HepG2 (cell line): ENCODE data around the gene NCOA5. TPM values are rescaled to one million over a fixed set of nuclear protein-coding genes. Genes with fewer than 3 reads are reported as not detected.

ENCODE experiments used
- ATF7 ChIP-seq, 2 experiments: fragments of 450-650 bp in 1 of 2; sonication (generic) in 1 of 2; formaldehyde crosslinking in 1 of 2; IDR thresholded peaks; 2 replicates each; pipeline versions ENCODE4 v1.4.0 to v1.6.1; 2016 to 2020; ENCODE audit warnings: antibody characterized with exemption in 1 of 2, mild to moderate bottlenecking in 1 of 2, missing genetic modification reagents in 1 of 2
- DNMT1 ChIP-seq: sonication (generic); formaldehyde crosslinking; IDR thresholded peaks from 2 replicates; pipeline ENCODE4 v1.5.1; 2020; ENCODE audit warnings: mild to moderate bottlenecking, missing genetic modification reagents
- EEA1 ChIP-seq: sonication (generic); formaldehyde crosslinking; IDR thresholded peaks from 2 replicates; pipeline ENCODE4 v1.5.1; 2020; ENCODE audit warnings: mild to moderate bottlenecking, missing genetic modification reagents, borderline replicate concordance
- FOXP1 ChIP-seq, 2 experiments: fragments of 450-650 bp in 1 of 2; IDR thresholded peaks; 2 replicates each; pipeline ENCODE4 v1.6.1; 2017 to 2018; ENCODE audit warnings: antibody characterized with exemption in 1 of 2
- HINFP ChIP-seq: sonication (generic); formaldehyde crosslinking; IDR thresholded peaks from 2 replicates; pipeline ENCODE4 v1.4.0; 2020; ENCODE audit warnings: low read depth, mild to moderate bottlenecking, missing genetic modification reagents
- HNF4A ChIP-seq: sonication (generic); formaldehyde crosslinking; IDR thresholded peaks from 2 replicates; pipeline ENCODE4 v1.4.0; 2020; ENCODE audit warnings: missing genetic modification reagents
- HOMEZ ChIP-seq: IDR thresholded peaks from 2 replicates; pipeline ENCODE4 v1.6.1; 2016; ENCODE audit warnings: low read depth
- MXD4 ChIP-seq: IDR thresholded peaks from 2 replicates; pipeline ENCODE4 v1.6.1; 2016; ENCODE audit warnings: mild to moderate bottlenecking, missing biosample characterization, missing genetic modification reagents
- NFIB ChIP-seq: sonication (generic); formaldehyde crosslinking; IDR thresholded peaks from 2 replicates; pipeline ENCODE4 v1.9.0; 2021; ENCODE audit warnings: missing genetic modification reagents, mild to moderate bottlenecking, borderline replicate concordance
- SETDB1 ChIP-seq: sonication (generic); formaldehyde crosslinking; IDR thresholded peaks from 2 replicates; pipeline ENCODE4 v1.5.1; 2020; ENCODE audit warnings: missing genetic modification reagents, mild to moderate bottlenecking, borderline replicate concordance
- SNAPC2 ChIP-seq: sonication (generic); formaldehyde crosslinking; IDR thresholded peaks from 2 replicates; pipeline ENCODE4 v1.8.1; 2022; ENCODE audit warnings: mild to moderate bottlenecking, missing genetic modification reagents
- TBP ChIP-seq: sonication (generic); formaldehyde crosslinking; IDR thresholded peaks from 2 replicates; pipeline ENCODE4 v1.5.0; 2020; ENCODE audit warnings: missing genetic modification reagents
- TBX3 ChIP-seq: fragments of 450-650 bp; IDR thresholded peaks from 2 replicates; pipeline ENCODE4 v1.6.1; 2017; ENCODE audit warnings: antibody characterized with exemption, mild to moderate bottlenecking, inconsistent platforms, borderline replicate concordance
- ZNF12 ChIP-seq: sonication (generic); formaldehyde crosslinking; IDR thresholded peaks from 2 replicates; pipeline ENCODE4 v1.5.0; 2020; ENCODE audit warnings: missing genetic modification reagents
- ZNF138 ChIP-seq: sonication (generic); formaldehyde crosslinking; IDR thresholded peaks from 2 replicates; pipeline ENCODE4 v1.5.0; 2020; ENCODE audit warnings: mild to moderate bottlenecking, low read depth, missing genetic modification reagents
- ZNF260 ChIP-seq: sonication (generic); formaldehyde crosslinking; IDR thresholded peaks from 2 replicates; pipeline ENCODE4 v1.4.0; 2020; ENCODE audit warnings: missing genetic modification reagents, low read depth, mild to moderate bottlenecking, borderline replicate concordance
- ZNF276 ChIP-seq: sonication (generic); formaldehyde crosslinking; IDR thresholded peaks from 2 replicates; pipeline ENCODE4 v1.4.0; 2020; ENCODE audit warnings: mild to moderate bottlenecking, low read depth, missing genetic modification reagents
- ZNF34 ChIP-seq: sonication (generic); formaldehyde crosslinking; IDR thresholded peaks from 2 replicates; pipeline ENCODE4 v1.4.0; 2020; ENCODE audit warnings: mild to moderate bottlenecking, missing genetic modification reagents, borderline replicate concordance
- ZNF382 ChIP-seq: sonication (generic); formaldehyde crosslinking; IDR thresholded peaks from 2 replicates; pipeline ENCODE4 v1.5.0; 2020; ENCODE audit warnings: missing genetic modification reagents, mild to moderate bottlenecking, borderline replicate concordance
- ZNF563 ChIP-seq: sonication (generic); formaldehyde crosslinking; IDR thresholded peaks from 2 replicates; pipeline ENCODE4 v1.8.0; 2022; ENCODE audit warnings: mild to moderate bottlenecking, moderate library complexity, missing genetic modification reagents
- ZNF574 ChIP-seq: sonication (generic); formaldehyde crosslinking; IDR thresholded peaks from 2 replicates; pipeline ENCODE4 v1.4.0; 2020; ENCODE audit warnings: missing genetic modification reagents
- ZNF660 ChIP-seq: sonication (generic); formaldehyde crosslinking; IDR thresholded peaks from 2 replicates; pipeline ENCODE4 v1.5.1; 2020; ENCODE audit warnings: mild to moderate bottlenecking, low read depth, missing genetic modification reagents, borderline replicate concordance
- polyA plus RNA-seq, 8 experiments: library from polyadenylated mRNA; depleted of rRNA in 3 of 8; stranded (reverse) in 7 of 8; unstranded in 1 of 8; fragments of >200 nt; fragmentation: Illumina TruSeq in 4 of 8; extraction: Trizol in 4 of 8; gene quantifications; 2 replicates each; pipeline versions ENCODE4 v1.2.1 to v1.2.3, GENCODE V29; 2011 to 2016; ENCODE audit warnings: low read depth in 4 of 8, missing spikeins in 1 of 8, mixed read lengths in 1 of 8; ENCODE audit not compliant: insufficient read depth in 1 of 8
- total RNA-seq, 5 experiments: library from RNA; depleted of rRNA; stranded (reverse); fragments of >200 nt; fragmentation: Illumina TruSeq; extraction: Trizol; gene quantifications; 2 replicates each; pipeline ENCODE4 v1.2.3, GENCODE V29; 2016; ENCODE audit warnings: low read depth in 1 of 5

The NCOA5 gene
- total and polyA plus RNA-seq, 2 of the 13 experiments (the other 11 are each of a cell fraction or from before 2014, with no cell fraction given): 16.5 to 28.4 TPM

- TF ChIP-seq HOMEZ (CRISPR knock-in tag) (peak; percentile 82), ZNF574 (CRISPR knock-in tag) (peak; percentile 86), DNMT1 (CRISPR knock-in tag) (no peak), ZNF660 (CRISPR knock-in tag) (no peak), ZNF563 (peak; percentile 66), NFIB (CRISPR knock-in tag) (no peak), ZNF138 (CRISPR knock-in tag) (no peak), ATF7 (IDR thresholded peaks at IDR 0.05) (no peak), ATF7 (CRISPR knock-in tag; IDR thresholded peaks at IDR 0.05) (no peak), MXD4 (CRISPR knock-in tag) (peak; percentile 91; the same call in 1 of the 2 replicates), HNF4A (CRISPR knock-in tag) (peak; percentile 74), SNAPC2 (CRISPR knock-in tag) (peak; percentile 92; the same call in 1 of the 2 replicates), SETDB1 (CRISPR knock-in tag) (no peak), ZNF34 (no peak), ZNF12 (peak; percentile 85), ZNF276 (CRISPR knock-in tag) (no peak), TBX3 (no peak), HINFP (peak; percentile 79; the same call in 1 of the 2 replicates), TBP (no peak), ZNF260 (CRISPR knock-in tag) (no peak), EEA1 (CRISPR knock-in tag) (no peak), FOXP1 (IDR thresholded peaks at IDR 0.05) (no peak), FOXP1 (CRISPR knock-in tag; IDR thresholded peaks at IDR 0.05) (peak; percentile 10; the same call in 1 of the 2 replicates), ZNF382 (no peak)
Measured at GRCh38 chr20:46040902-46041535, 48.7 kb downstream of the NCOA5 start (continued).
